Loucy (cell line): ENCODE measurements around the gene COA1.
"Not testable (repeated sequence)": the region's sequence is repeated elsewhere in the genome, so short reads cannot be mapped to it uniquely, and the experiment has no call there.

ENCODE experiments used
- H2AFZ ChIP-seq: fragments of 200-600 bp; sonication (generic); 2 replicates; pipeline ENCODE4 v1.6.0; 2016; ENCODE audit warnings: antibody characterized with exemption, mild to moderate bottlenecking, low read length, moderate library complexity
- H3F3A ChIP-seq: fragments of 200-600 bp; 2 replicates; pipeline ENCODE4 v1.6.0; 2016; ENCODE audit warnings: antibody characterized with exemption, low read depth, mild to moderate bottlenecking
- H3K27me3 ChIP-seq: fragments of 200-600 bp; sonication (generic); 2 replicates; pipeline ENCODE4 v1.6.1; 2014; ENCODE audit warnings: low read length, mild to moderate bottlenecking; ENCODE audit not compliant: insufficient read depth, poor library complexity, severe bottlenecking
- H3K36me3 ChIP-seq: fragments of 200-600 bp; sonication (generic); 2 replicates; pipeline ENCODE4 v1.6.1; 2016; ENCODE audit warnings: low read length; ENCODE audit not compliant: insufficient read depth
- H3K4me1 ChIP-seq: fragments of 200-600 bp; sonication (generic); 2 replicates; pipeline ENCODE4 v1.5.1; 2014; ENCODE audit warnings: low read length, mild to moderate bottlenecking; ENCODE audit not compliant: insufficient read depth, poor library complexity, severe bottlenecking
- H3K4me2 ChIP-seq: fragments of 200-600 bp; sonication (generic); 2 replicates; pipeline ENCODE4 v1.6.0; 2014; ENCODE audit warnings: antibody characterized with exemption, low read length, low read depth, mild to moderate bottlenecking; ENCODE audit not compliant: poor library complexity, severe bottlenecking
- H3K4me3 ChIP-seq: fragments of 200-600 bp; sonication (generic); 2 replicates; pipeline ENCODE4 v1.5.1; 2014; ENCODE audit warnings: low read length, mild to moderate bottlenecking, mixed read lengths; ENCODE audit not compliant: poor library complexity, severe bottlenecking
- H3K79me2 ChIP-seq: fragments of 200-600 bp; sonication (generic); 2 replicates; pipeline ENCODE4 v1.6.1; 2014; ENCODE audit warnings: low read length; ENCODE audit not compliant: insufficient read depth
- H3K9ac ChIP-seq: fragments of 200-600 bp; sonication (generic); 2 replicates; pipeline ENCODE4 v1.6.0; 2014; ENCODE audit warnings: mild to moderate bottlenecking, low read depth, low read length, moderate library complexity; ENCODE audit not compliant: poor library complexity, severe bottlenecking
- H3K9me2 ChIP-seq: fragments of 200-600 bp; sonication (generic); replicated peaks from 2 replicates; pipeline ENCODE4 v1.6.1; 2016; ENCODE audit warnings: low read depth, low read length, mixed read lengths
- H3K9me3 ChIP-seq: fragments of 200-600 bp; sonication (generic); 2 replicates; pipeline ENCODE4 v1.6.1; 2014; ENCODE audit warnings: mild to moderate bottlenecking, antibody characterized with exemption, low read length, low read depth; ENCODE audit not compliant: insufficient read depth
- H4K20me1 ChIP-seq: fragments of 200-600 bp; sonication (generic); 2 replicates; pipeline ENCODE4 v1.6.0; 2014; ENCODE audit warnings: antibody characterized with exemption, low read length, mild to moderate bottlenecking; ENCODE audit not compliant: insufficient read depth, poor library complexity, severe bottlenecking
- CTCF ChIP-seq: fragments of 200-600 bp; sonication (generic); conservative IDR thresholded peaks from 2 replicates; pipeline ENCODE4 v1.5.1; 2014; ENCODE audit warnings: mild to moderate bottlenecking, antibody characterized with exemption, low read length
- EZH2phosphoT487 ChIP-seq: fragments of 200-600 bp; IDR thresholded peaks from 2 replicates; pipeline ENCODE4 v1.6.1; 2018; ENCODE audit warnings: antibody characterized with exemption, mild to moderate bottlenecking, moderate library complexity, borderline replicate concordance

The COA1 gene

GRCh38 chr7:43677864-43678263, 51.5 kb downstream of the COA1 start:
- peaks cover 7% of the 10 kb centered on the region for H3F3A ChIP-seq
- H4K20me1 ChIP-seq = peaks cover 38% of the 10 kb centered on the region
- no peaks in the 10 kb centered on the region for H3K9me3 ChIP-seq
- TF ChIP-seq CTCF (no peak), EZH2phosphoT487 (no peak)
- no peak overlapping the region for H2AFZ ChIP-seq
- H3K9me2 ChIP-seq = no peaks in the 10 kb centered on the region
- peaks cover 28% of the 10 kb centered on the region for H3K4me1 ChIP-seq
- peaks cover 90% of the 10 kb centered on the region for H3K79me2 ChIP-seq
- H3K4me2 ChIP-seq = no peak overlapping the region
- H3K4me3 ChIP-seq = no peak overlapping the region
- no peaks in the 10 kb centered on the region for H3K36me3 ChIP-seq
- no peaks in the 10 kb centered on the region for H3K27me3 ChIP-seq
- no peak overlapping the region for H3K9ac ChIP-seq

- H3F3A ChIP-seq = peaks cover 6% of the 10 kb centered on the region
- H3K9me2 ChIP-seq = no peaks in the 10 kb centered on the region
- H3K4me3 ChIP-seq = no peak overlapping the region
- H3K27me3 ChIP-seq = no peaks in the 10 kb centered on the region
- TF ChIP-seq EZH2phosphoT487 = no peak
- TF ChIP-seq CTCF = no peak
- peaks cover 93% of the 10 kb centered on the region for H3K79me2 ChIP-seq
- H2AFZ ChIP-seq = no peak overlapping the region
- H3K9ac ChIP-seq = no peak overlapping the region
- peaks cover 13% of the 10 kb centered on the region for H3K4me1 ChIP-seq
- H3K4me2 ChIP-seq = no peak overlapping the region
- peaks cover 17% of the 10 kb centered on the region for H4K20me1 ChIP-seq
- H3K9me3 ChIP-seq = peaks cover 16% of the 10 kb centered on the region; the same call in 1 of the 2 replicates
- H3K36me3 ChIP-seq = peaks cover 4% of the 10 kb centered on the region; the same call in 1 of the 2 replicates
Observed at GRCh38 chr7:43674559-43675436, 54.5 kb downstream of the COA1 start.

- not testable (repeated sequence) for H3K4me2 ChIP-seq, H3K27me3 ChIP-seq, H3K9me2 ChIP-seq, H3K4me1 ChIP-seq, H3K4me3 ChIP-seq, H3F3A ChIP-seq, H2AFZ ChIP-seq, H4K20me1 ChIP-seq, H3K9ac ChIP-seq, H3K36me3 ChIP-seq
- Histone ChIP-seq H3K79me2 (peaks cover 97% of the 10 kb centered on the region), H3K9me3 (peaks cover 16% of the 10 kb centered on the region; the same call in 1 of the 2 replicates)
Observed at GRCh38 chr7:43673243-43673976, 55.9 kb downstream of the COA1 start.
